Mammary epithelial cell (primary cell): Measurements from ENCODE around the gene SHANK3.
"Not testable (repeated sequence)": the region's sequence is repeated elsewhere in the genome, so short reads cannot be mapped to it uniquely, and the experiment has no call there.

Experiments
- EZH2 ChIP-seq: IDR thresholded peaks from 2 replicates; pipeline ENCODE4 v1.6.1; 2012; ENCODE audit warnings: low read length, inconsistent platforms, borderline replicate concordance
- TF ChIP-seq, protein P1 (sequence below), 2 donors: IDR thresholded peaks in 1 of 2; conservative IDR thresholded peaks in 1 of 2; 2 replicates each; pipeline ENCODE4 v1.5.1; 2011 to 2012; ENCODE audit warnings: inconsistent platforms in 2 of 2, low read length in 2 of 2, mild to moderate bottlenecking in 2 of 2, control low read depth in 1 of 2, low read depth in 1 of 2; ENCODE audit not compliant: insufficient read depth in 1 of 2; ENCODE audit errors: extremely low read depth in 1 of 2

GRCh38 chr22:50659711-50660110 lies 12.9 kb upstream of the SHANK3 start:
- TF ChIP-seq, protein P1, sequence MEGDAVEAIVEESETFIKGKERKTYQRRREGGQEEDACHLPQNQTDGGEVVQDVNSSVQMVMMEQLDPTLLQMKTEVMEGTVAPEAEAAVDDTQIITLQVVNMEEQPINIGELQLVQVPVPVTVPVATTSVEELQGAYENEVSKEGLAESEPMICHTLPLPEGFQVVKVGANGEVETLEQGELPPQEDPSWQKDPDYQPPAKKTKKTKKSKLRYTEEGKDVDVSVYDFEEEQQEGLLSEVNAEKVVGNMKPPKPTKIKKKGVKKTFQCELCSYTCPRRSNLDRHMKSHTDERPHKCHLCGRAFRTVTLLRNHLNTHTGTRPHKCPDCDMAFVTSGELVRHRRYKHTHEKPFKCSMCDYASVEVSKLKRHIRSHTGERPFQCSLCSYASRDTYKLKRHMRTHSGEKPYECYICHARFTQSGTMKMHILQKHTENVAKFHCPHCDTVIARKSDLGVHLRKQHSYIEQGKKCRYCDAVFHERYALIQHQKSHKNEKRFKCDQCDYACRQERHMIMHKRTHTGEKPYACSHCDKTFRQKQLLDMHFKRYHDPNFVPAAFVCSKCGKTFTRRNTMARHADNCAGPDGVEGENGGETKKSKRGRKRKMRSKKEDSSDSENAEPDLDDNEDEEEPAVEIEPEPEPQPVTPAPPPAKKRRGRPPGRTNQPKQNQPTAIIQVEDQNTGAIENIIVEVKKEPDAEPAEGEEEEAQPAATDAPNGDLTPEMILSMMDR (conservative IDR thresholded peaks at IDR 0.05 in 1 of 2, IDR thresholded peaks at IDR 0.05 in 1 of 2; ENCODE audit: extremely low read depth in 1 of 2, insufficient read depth in 1 of 2, low read depth in 1 of 2, low read length in 2 of 2) = not testable (repeated sequence)
- not testable (repeated sequence) for TF ChIP-seq EZH2
